Measurements from ENCODE around the gene RABEP1.

RABEP1 gene

DNA sequence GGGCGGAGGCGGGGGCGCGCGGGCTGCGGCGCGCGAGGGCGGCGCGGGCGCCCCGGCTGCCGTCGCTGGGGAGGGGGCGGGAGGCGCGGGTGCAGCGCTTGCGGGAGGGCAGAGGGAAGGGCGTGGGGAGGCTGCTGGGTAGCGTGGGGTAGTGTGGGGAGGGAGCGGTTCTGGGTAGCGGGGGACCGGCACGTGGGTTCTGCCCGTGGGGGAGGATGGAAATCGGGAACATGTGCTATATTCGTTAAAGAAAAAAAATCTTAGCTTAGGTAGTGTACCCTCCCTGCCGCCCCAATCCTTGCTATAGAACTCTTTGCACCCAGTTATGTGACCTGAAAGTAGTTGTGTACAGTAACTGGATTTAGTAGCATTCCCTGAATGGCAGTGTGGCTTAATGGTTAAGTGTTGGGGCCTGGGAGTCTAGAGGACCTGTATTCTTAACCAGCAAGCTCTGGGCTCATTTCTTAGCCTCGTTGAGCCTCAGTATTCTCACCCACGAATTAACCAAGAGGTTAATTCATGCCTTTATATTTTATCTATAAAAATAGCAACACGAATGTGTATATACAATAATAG is 646 bp downstream of the RABEP1 start:
- no peak for DNase-seq

DNA sequence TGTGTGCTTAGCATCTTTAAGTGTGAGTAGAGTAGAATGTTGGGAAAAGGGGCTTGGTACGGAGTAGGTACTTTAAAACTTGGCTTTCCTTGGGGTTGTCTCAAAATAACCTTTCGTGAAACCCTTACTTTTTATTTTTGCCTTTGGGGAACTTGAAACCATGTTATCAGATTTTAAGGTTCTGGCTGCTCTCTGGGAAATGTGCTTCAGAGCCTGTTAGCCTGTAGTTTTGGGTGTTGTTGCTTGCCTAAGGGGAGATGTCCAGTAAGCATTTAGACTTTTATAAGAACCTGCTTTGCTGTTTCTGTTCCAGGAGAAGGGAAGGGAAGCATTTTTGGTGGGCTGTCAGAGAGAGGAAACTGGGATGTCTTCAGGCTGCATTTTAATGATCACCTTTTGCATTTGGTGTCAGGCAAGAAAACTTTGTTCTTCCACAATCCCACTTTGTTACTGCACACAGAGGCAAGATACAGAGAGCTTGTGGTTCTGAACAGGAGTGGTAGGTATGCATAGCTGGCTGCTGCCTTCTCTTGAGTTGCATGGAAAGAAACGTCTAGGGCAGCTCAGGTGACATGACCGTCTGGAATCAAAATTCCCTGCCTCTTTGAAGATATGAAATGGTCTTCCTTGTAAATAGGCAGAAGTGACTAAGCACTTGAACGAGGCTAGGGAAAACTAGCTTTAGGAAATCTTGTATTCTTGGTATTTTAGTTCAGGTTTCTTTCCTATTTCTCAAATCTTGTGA is 1.7 kb downstream of the RABEP1 start:
- no peak for DNase-seq

DNA sequence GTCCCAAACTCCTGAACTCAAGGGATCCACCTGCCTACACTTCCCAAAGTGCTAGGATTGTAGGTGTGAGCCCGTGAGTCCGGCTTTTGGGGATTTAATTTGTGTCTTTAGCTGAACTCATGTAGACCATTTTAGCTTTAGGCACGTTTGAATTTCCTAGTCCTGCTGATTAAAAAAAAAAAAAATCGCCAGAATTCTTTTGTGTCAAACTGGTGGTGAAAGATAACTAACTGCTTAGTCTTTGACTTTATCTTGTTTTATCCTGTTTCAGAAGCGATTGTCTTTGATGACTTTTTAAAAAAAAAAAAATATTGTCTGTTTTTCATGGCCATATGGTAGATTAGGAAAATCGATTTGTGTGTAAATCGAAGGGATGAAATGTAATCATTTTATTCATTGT is 2.6 kb downstream of the RABEP1 start:
- no peak for DNase-seq

GRCh38 chr17:5286846-5287245 is 4.8 kb downstream of the RABEP1 start:
- DNase-seq: no peak

GRCh38 chr17:5291683-5292350 is 9.7 kb downstream of the RABEP1 start:
- no peak for DNase-seq

GRCh38 chr17:5297245-5297644 is 15.2 kb downstream of the RABEP1 start:
- no peak for DNase-seq

- no peak for DNase-seq
These were observed 17.3 kb downstream of the RABEP1 start for GRCh38 chr17:5299383-5299782.

GRCh38 chr17:5304636-5305035 is 22.6 kb downstream of the RABEP1 start:
- DNase-seq: no peak

DNA sequence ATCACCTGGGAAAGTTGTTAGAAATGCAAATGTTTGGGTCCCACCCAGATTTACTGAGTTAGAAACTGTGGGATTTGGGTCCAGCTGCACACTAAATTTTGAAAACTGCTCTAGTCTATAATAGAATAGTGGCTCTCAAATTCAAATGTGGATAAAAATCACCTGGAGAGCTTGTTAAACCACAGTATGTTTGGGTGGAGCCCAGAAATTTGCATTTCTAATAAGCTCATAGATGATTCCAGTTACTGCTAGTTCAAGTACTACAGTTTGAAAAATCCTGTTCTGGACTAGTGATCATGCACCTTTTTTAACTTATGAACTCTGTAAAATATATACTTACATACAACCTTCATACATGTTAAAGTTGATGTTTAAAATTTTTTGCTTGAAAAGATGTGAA is 27.8 kb downstream of the RABEP1 start:
- no peak for DNase-seq

GRCh38 chr17:5325851-5326250 is 43.8 kb downstream of the RABEP1 start:
- DNase-seq: no peak

- no peak for DNase-seq
These were observed 47.9 kb downstream of the RABEP1 start for GRCh38 chr17:5329784-5330557.

DNA sequence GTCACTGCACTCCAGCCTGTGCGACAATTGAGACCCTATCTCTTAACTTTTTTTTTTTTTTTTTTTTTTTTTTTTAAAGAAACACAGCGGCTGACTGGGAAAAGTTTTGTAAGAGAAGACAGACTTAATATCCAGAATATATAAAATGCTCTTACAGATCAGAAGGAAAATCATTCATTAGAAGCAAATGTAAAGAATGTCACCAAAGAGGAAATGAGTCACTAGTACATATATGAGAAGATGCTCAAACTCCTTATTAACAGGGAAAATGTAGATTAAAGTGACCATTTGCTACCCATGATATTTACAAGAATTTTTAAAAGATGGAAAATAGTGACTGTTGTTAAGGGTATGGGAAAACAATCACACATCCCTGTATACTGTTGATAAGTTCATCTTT is 48.9 kb downstream of the RABEP1 start:
- no peak for DNase-seq

GRCh38 chr17:5331506-5331905 is 49.4 kb downstream of the RABEP1 start:
- no peak for DNase-seq

GRCh38 chr17:5344914-5345313 is 62.8 kb downstream of the RABEP1 start:
- DNase-seq: no peak

GRCh38 chr17:5352681-5353289 is 70.7 kb downstream of the RABEP1 start:
- no peak for DNase-seq

DNA sequence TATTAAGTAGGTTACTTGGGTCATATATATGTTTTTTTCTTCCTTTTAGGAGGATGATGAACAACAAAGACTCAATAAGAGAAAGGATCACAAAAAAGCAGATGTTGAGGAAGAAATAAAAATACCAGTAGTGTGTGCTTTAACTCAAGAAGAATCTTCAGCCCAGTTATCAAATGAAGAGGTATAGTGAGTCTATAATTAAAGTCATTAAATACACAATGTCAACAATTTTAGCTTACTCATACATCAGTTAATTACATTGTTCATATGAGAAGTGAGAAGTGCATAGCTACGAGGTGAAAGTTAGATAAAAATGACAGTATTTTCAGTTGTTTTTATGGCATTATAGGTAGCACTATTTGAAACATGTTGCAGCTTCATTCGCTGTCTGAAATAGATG is 72.2 kb downstream of the RABEP1 start:
- DNase-seq: no peak

GRCh38 chr17:5354886-5355415 is 72.9 kb downstream of the RABEP1 start:
- no peak for DNase-seq

DNA sequence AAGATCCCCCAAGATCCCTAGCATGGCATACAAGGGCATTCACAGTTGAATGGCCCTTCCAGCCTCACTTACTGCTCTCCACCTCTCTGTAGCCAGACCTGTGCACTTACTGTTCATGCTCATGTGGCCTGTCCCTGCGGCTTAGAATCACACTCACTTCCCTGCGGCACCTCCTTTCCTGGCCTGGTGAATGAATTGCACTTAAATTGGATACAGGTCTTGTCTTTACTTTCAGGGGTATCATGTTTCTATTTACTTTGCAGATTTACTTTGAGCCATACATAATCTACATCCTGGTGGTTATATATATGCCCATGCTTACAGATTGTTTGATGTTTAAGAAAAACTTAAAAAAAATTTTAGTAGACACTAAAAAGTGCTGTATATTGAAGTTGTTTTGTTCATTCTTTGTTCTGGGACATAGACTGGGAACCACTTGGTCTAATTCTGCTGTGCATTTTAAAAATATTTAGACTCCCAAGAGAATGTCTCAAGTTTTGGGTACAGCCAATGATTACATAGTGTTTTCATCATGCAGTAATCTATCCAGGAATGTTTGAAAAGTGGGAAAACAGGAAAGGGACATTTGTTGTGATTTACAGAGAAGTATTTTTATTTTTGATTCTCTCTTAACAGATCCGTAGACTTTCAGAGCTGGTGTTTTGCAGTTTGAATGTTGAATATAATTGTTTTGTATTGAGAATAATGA is 73.5 kb downstream of the RABEP1 start:
- DNase-seq: no peak

DNA sequence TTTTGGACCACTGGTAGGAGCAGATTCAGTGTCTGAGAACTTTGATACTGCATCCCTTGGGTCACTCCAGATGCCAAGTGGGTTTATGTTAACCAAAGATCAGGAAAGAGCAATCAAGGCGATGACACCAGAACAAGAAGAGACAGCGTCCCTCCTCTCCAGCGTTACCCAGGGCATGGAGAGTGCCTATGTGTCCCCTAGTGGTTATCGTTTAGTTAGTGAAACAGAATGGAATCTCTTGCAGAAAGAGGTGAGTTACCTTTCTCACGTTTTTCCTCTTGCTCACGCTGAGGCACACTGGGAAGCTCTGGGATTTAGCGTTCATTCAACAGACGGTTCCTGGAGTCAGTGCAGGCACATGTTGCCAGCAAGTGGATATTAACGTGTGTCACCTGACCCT is 79.3 kb downstream of the RABEP1 start:
- DNase-seq: no peak

GRCh38 chr17:5362162-5362811 is 80.2 kb downstream of the RABEP1 start:
- DNase-seq: no peak

GRCh38 chr17:5364156-5364555 is 82.1 kb downstream of the RABEP1 start:
- DNase-seq: no peak

DNA sequence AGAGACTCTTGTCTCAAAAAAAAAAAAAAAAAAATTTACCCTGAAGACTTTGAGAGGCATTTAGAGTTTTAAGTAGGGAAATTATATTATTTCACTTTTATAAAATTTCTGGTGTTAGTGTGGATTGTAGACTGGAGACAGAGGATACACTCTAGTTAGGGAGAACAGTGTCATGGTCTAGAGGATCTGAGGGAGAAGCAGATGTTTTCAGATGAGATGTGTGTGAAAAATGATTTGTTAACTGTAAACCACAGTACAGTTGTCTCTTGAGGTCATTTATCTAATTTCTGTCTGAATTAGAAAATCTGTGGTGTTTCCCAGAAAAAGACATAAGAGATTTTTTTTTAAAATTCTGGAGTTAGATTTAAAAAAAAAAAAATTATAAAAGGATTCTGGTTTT is 82.6 kb downstream of the RABEP1 start:
- no peak for DNase-seq
